A549 (cell line): ENCODE measurements around the gene ABHD13.

ENCODE experiments used
- CBX2 ChIP-seq: fragments of 200-600 bp; sonication (generic); IDR thresholded peaks from 2 replicates; pipeline ENCODE4 v1.6.1; 2016; ENCODE audit warnings: low read depth, mild to moderate bottlenecking, borderline replicate concordance
- CEBPB ChIP-seq, 2 experiments: fragments of >200 bp in 1 of 2; sonication (Bioruptor Twin) in 1 of 2; formaldehyde crosslinking in 1 of 2; IDR thresholded peaks; 2 replicates each; pipeline ENCODE4 v1.6.1; 2012 to 2016
- CTCF ChIP-seq: fragments of >200 bp; sonication (Bioruptor Twin); formaldehyde crosslinking; IDR thresholded peaks from 3 replicates; pipeline ENCODE4 v1.5.1; 2016
- EP300 ChIP-seq, 2 experiments: fragments of >200 bp; sonication (Bioruptor Twin); formaldehyde crosslinking; IDR thresholded peaks; 2 replicates in 1 of 2; 3 replicates in 1 of 2; pipeline ENCODE4 v1.6.1; 2016 to 2017
- FOSL2 ChIP-seq, 2 experiments: fragments of 450-650 bp in 1 of 2; fragments of >200 bp in 1 of 2; sonication (Bioruptor Twin) in 1 of 2; formaldehyde crosslinking; IDR thresholded peaks; 2 replicates each; pipeline versions ENCODE4 v1.5.0 to v1.6.1; 2016 to 2020; ENCODE audit warnings: mild to moderate bottlenecking in 1 of 2, moderate library complexity in 1 of 2
- HDAC2 ChIP-seq: fragments of 200-600 bp; sonication (generic); IDR thresholded peaks from 2 replicates; pipeline ENCODE4 v1.6.1; 2016
- KDM1A ChIP-seq: fragments of 200-600 bp; sonication (generic); IDR thresholded peaks from 2 replicates; pipeline ENCODE4 v1.6.1; 2016; ENCODE audit warnings: low read depth, mild to moderate bottlenecking
- MAZ ChIP-seq: fragments of 150-350 bp; IDR thresholded peaks from 2 replicates; pipeline ENCODE4 v1.6.1; 2014; ENCODE audit warnings: antibody characterized with exemption, low read depth, low read length, borderline replicate concordance
- MYC ChIP-seq: IDR thresholded peaks from 2 replicates; pipeline ENCODE4 v1.6.1; 2012; ENCODE audit warnings: mild to moderate bottlenecking, inconsistent platforms, low read length, improper control_type of control experiment, borderline replicate concordance
- POLR2A ChIP-seq: IDR thresholded peaks from 2 replicates; pipeline ENCODE4 v1.6.1; 2012; ENCODE audit warnings: mild to moderate bottlenecking, low read length
- SMC3 ChIP-seq: fragments of >200 bp; sonication (Bioruptor Twin); formaldehyde crosslinking; IDR thresholded peaks from 3 replicates; pipeline ENCODE4 v1.6.1; 2018; ENCODE audit warnings: inconsistent platforms
- ZNF302 ChIP-seq: fragments of 250-450 bp; sonication (Bioruptor Pico); IDR thresholded peaks from 2 replicates; pipeline ENCODE4 v1.9.0; 2021; ENCODE audit warnings: inconsistent platforms, mild to moderate bottlenecking, moderate library complexity
- TF ChIP-seq, protein P1 (sequence below): fragments of 200-600 bp; sonication (generic); IDR thresholded peaks from 2 replicates; pipeline ENCODE4 v1.6.1; 2016; ENCODE audit warnings: antibody characterized with exemption, mild to moderate bottlenecking, moderate library complexity
- TF ChIP-seq, protein P2 (sequence below): IDR thresholded peaks from 2 replicates; pipeline ENCODE4 v1.6.1; 2012

GRCh38 chr13:108210551-108210950 is 7.6 kb upstream of the ABHD13 start:
- TF ChIP-seq MAZ (no peak), FOSL2 (IDR thresholded peaks at IDR 0.05) (no peak), FOSL2 (CRISPR knock-in tag; IDR thresholded peaks at IDR 0.05) (no peak), CTCF (no peak), CBX2 (no peak), KDM1A (no peak), CEBPB (IDR thresholded peaks at IDR 0.05) (no peak), SMC3 (no peak), POLR2A (no peak), HDAC2 (no peak), MYC (no peak), EP300 (IDR thresholded peaks at IDR 0.05) (no peak), ZNF302 (CRISPR knock-in tag) (no peak)
- TF ChIP-seq, protein P1, sequence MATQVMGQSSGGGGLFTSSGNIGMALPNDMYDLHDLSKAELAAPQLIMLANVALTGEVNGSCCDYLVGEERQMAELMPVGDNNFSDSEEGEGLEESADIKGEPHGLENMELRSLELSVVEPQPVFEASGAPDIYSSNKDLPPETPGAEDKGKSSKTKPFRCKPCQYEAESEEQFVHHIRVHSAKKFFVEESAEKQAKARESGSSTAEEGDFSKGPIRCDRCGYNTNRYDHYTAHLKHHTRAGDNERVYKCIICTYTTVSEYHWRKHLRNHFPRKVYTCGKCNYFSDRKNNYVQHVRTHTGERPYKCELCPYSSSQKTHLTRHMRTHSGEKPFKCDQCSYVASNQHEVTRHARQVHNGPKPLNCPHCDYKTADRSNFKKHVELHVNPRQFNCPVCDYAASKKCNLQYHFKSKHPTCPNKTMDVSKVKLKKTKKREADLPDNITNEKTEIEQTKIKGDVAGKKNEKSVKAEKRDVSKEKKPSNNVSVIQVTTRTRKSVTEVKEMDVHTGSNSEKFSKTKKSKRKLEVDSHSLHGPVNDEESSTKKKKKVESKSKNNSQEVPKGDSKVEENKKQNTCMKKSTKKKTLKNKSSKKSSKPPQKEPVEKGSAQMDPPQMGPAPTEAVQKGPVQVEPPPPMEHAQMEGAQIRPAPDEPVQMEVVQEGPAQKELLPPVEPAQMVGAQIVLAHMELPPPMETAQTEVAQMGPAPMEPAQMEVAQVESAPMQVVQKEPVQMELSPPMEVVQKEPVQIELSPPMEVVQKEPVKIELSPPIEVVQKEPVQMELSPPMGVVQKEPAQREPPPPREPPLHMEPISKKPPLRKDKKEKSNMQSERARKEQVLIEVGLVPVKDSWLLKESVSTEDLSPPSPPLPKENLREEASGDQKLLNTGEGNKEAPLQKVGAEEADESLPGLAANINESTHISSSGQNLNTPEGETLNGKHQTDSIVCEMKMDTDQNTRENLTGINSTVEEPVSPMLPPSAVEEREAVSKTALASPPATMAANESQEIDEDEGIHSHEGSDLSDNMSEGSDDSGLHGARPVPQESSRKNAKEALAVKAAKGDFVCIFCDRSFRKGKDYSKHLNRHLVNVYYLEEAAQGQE = no peak
- TF ChIP-seq, protein P2, sequence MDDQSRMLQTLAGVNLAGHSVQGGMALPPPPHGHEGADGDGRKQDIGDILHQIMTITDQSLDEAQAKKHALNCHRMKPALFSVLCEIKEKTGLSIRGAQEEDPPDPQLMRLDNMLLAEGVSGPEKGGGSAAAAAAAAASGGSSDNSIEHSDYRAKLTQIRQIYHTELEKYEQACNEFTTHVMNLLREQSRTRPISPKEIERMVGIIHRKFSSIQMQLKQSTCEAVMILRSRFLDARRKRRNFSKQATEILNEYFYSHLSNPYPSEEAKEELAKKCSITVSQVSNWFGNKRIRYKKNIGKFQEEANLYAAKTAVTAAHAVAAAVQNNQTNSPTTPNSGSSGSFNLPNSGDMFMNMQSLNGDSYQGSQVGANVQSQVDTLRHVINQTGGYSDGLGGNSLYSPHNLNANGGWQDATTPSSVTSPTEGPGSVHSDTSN = no peak
